ENCODE data around the gene RASA3.

Gene RASA3

DNA sequence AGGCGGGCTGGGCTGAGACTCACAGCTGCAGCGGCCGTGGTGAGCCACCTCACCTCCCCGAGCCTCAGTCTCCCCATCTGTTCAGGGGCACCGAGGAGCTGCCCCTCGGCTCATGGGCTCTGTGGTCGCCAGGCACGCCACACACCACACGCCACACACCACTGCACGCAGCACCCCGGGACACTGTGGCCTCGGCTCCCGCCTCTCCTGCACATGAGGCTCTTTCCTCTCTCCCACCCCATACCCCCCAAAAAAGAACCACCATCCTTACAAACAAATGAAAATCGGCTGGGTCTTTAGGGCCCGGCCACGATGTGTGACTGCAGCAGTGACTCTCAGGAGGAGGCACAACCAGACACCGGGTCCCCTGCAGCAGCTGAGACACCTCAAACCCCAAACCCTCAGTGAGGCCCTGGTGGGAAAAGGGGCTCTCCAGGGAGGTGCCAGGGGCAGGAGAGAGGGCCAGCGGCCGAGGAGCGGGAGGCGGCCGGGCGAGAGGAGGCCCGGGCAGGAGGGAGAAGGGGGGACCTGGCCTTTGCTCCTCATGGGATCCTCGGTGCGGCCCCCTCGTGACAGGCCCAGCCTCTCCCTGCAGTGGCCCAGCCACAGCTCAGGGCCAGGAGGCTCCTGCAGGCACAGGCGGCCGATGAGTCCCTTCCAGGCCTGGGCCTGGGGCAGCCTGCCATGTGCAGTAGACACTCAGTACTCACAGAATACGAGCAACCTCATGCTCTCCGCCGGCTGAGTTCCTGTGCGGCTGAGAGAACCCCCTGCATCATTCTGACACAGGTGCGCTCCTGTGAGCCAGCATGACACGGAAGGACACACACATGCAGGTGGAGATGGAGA, 66.3 kb downstream of the RASA3 start:
- Histone ChIP-seq H3K9ac (ENCODE audit: low read length) (peak overlapping the region; percentile 73), H3K9me3 (ENCODE audit: control insufficient read depth, low read length) (no peaks in the 10 kb centered on the region), H3K4me1 (ENCODE audit: control insufficient read depth, insufficient read depth, low read length) (peaks cover 62% of the 10 kb centered on the region), H3K4me3 (ENCODE audit: low read length) (no peak overlapping the region), H3K36me3 (ENCODE audit: control insufficient read depth, insufficient read depth, low read length) (no peaks in the 10 kb centered on the region), H3K27me3 (ENCODE audit: control insufficient read depth, insufficient read depth, low read length) (no peaks in the 10 kb centered on the region)

DNA sequence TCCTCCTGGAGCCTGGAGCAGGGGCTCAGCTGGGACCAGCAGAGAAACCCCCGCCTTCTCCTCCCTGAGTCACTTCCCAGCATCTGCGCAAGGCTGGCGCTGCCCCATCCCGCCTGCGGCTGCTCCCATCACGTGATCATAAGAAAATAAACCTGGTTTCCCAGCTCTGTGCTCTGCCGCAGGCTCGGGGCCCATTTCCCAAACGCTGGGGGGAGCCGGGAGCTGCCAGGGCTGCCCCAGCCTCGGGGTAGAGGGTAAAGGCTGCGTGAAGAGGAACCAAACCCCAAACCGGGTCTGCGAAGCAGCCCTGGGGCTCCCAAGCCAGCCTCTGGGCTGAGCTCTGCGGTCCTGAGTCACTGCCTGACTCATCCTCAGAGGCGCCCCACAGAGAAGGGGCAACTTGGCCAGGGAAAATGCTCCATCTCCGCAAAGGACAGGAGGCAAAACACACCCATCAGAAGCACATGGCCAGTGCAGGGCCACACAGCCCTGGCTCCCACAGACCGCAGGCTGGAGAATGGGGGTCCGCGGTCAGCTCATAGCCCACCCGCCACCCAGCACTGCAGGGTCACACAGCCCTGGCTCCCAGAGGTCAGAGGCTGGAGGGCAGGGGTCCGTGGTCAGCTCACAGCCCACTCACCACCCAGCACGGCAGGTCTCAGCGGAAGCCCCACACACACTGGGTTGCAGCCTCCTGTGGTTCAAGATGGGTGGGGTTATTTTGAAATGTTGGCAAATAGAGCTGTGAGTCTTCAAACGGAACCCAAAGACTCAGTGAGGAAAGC, 67.1 kb downstream of the RASA3 start:
- no peaks in the 10 kb centered on the region for H3K27me3 ChIP-seq (ENCODE audit: control insufficient read depth, insufficient read depth, low read length)
- H3K9me3 ChIP-seq (ENCODE audit: control insufficient read depth, low read length) = no peaks in the 10 kb centered on the region
- H3K9ac ChIP-seq (ENCODE audit: low read length) = peak overlapping the region; percentile 73
- H3K4me1 ChIP-seq (ENCODE audit: control insufficient read depth, insufficient read depth, low read length) = peaks cover 62% of the 10 kb centered on the region
- H3K36me3 ChIP-seq (ENCODE audit: control insufficient read depth, insufficient read depth, low read length) = no peaks in the 10 kb centered on the region
- H3K4me3 ChIP-seq (ENCODE audit: low read length) = peak overlapping the region; percentile 64

DNA sequence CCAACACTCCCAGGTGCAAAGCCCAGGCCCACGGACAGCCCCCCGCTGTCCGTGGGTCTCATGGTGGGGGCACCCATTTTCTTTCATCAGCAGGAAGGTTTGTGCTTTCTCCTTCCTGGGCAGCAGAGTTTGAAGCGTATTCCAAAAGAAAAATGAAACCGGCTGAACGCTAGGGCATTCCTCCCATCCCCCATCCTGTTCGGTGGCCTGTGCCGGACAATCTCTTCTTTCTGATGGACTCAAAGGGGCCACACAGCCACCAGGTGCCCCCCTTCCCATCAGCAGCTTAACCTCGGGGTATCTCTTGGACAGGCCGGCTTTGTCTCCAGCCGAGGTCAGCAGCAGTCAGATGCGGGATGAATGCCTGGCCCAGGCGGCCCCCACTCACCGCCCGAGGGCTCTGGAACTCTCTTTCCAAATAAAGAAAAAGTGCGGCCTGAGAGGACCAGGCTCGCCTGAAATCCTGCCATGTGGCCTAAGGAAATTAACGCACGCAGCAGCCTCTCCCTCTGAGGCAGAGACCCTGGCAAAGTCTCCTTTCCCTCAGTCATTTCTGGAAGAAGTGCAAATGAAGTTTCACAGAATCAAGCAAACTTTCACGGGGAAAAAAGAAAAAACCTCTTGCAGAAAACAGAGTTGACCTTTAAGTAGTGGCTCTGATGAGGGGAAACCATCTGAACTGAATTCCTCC, 67.8 kb downstream of the RASA3 start:
- Histone ChIP-seq H3K9ac (ENCODE audit: low read length) (peak overlapping the region; percentile 73), H3K9me3 (ENCODE audit: control insufficient read depth, low read length) (no peaks in the 10 kb centered on the region), H3K4me1 (ENCODE audit: control insufficient read depth, insufficient read depth, low read length) (peaks cover 62% of the 10 kb centered on the region), H3K4me3 (ENCODE audit: low read length) (peak overlapping the region; percentile 64), H3K27me3 (ENCODE audit: control insufficient read depth, insufficient read depth, low read length) (no peaks in the 10 kb centered on the region), H3K36me3 (ENCODE audit: control insufficient read depth, insufficient read depth, low read length) (no peaks in the 10 kb centered on the region)

DNA sequence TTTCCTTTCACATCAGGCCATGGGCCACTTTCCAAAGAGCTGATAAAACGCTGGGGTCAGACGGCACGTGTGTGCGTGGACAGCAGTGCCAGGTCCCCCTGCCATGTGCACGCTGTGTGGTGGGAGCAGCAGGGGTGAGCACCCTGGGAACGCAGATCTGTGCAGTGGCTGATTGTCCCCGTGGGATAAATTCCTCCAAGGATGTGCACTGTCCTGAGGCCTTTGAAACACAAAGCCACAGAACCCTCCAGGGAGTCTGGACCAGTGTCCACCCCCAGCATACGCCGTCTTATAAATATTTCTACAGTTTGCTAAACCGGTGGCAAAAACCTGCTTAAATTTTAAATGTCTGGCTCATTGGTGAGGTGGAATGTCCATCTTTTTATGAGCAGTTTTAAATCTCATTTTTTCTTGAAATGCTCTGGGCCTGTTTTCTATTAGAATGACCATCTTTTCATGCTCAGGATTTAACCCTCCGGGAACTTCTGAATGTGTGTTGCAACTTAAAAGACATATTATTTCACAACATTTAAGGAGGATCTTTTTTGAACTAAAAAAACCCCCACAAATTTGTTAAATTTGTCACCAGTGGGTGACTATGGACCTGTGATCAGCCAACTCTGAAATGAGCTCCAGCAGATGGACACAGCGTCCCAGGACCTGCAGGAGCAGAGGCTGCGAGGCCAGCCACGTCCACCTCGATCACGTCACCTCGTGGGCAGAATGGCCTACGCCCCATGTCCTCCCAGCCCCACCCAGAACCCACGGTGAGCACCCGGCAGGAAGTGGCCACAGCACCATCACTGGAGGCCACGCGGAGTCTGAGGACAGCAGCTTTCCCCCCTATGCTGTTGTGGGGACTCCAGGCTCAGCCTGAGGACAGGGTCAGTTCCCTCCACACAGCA, 68.6 kb downstream of the RASA3 start:
- H3K9ac ChIP-seq (ENCODE audit: low read length) = peak overlapping the region; percentile 73
- no peaks in the 10 kb centered on the region for H3K36me3 ChIP-seq (ENCODE audit: control insufficient read depth, insufficient read depth, low read length)
- H3K27me3 ChIP-seq (ENCODE audit: control insufficient read depth, insufficient read depth, low read length) = no peaks in the 10 kb centered on the region
- H3K9me3 ChIP-seq (ENCODE audit: control insufficient read depth, low read length) = no peaks in the 10 kb centered on the region
- peaks cover 57% of the 10 kb centered on the region for H3K4me1 ChIP-seq (ENCODE audit: control insufficient read depth, insufficient read depth, low read length)
- peak overlapping the region; percentile 64 for H3K4me3 ChIP-seq (ENCODE audit: low read length)

DNA sequence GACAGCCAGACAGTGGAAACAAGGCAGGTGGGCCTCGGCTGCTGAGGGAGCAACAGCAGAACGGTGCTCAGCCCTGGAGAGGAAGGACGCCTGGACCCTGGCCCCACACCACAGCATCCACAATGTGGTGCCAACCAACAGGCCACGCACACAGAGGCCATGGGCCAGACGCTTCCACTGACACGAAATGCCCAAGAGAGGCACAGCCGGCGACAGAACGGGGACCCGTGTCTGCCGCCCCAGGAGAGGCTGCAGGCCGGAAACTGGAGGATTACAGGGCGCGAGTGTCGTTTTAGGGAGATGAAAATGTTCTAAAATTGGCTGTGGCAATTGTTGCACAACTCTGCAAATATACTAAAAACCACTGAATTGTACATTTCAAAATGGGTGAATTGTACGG, 69.7 kb downstream of the RASA3 start:
- H3K9ac ChIP-seq (ENCODE audit: low read length) = no peak overlapping the region
- no peaks in the 10 kb centered on the region for H3K27me3 ChIP-seq (ENCODE audit: control insufficient read depth, insufficient read depth, low read length)
- H3K9me3 ChIP-seq (ENCODE audit: control insufficient read depth, low read length) = no peaks in the 10 kb centered on the region
- H3K36me3 ChIP-seq (ENCODE audit: control insufficient read depth, insufficient read depth, low read length) = no peaks in the 10 kb centered on the region
- H3K4me1 ChIP-seq (ENCODE audit: control insufficient read depth, insufficient read depth, low read length) = peaks cover 48% of the 10 kb centered on the region
- H3K4me3 ChIP-seq (ENCODE audit: low read length) = no peak overlapping the region

DNA sequence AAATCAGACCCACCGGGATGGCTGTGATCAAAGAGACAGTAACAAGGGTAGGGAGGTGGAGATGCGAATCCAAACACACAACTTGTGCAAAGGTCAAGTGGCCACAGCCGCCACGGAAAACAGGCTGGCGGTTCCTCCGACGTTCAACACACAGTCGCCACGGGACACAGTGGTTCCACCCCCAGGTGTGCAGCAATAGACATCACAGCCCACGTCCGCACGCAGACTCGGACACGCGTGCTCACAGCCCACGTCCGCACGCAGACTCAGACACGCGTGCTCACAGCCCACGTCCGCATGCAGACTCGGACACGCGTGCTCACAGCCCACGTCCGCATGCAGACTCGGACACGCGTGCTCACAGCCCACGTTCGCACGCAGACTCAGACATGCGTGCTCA, 70.1 kb downstream of the RASA3 start:
- H3K4me3 ChIP-seq (ENCODE audit: low read length) = no peak overlapping the region
- H3K36me3 ChIP-seq (ENCODE audit: control insufficient read depth, insufficient read depth, low read length) = no peaks in the 10 kb centered on the region
- peaks cover 45% of the 10 kb centered on the region for H3K4me1 ChIP-seq (ENCODE audit: control insufficient read depth, insufficient read depth, low read length)
- no peak overlapping the region for H3K9ac ChIP-seq (ENCODE audit: low read length)
- H3K27me3 ChIP-seq (ENCODE audit: control insufficient read depth, insufficient read depth, low read length) = peaks cover 2% of the 10 kb centered on the region
- no peaks in the 10 kb centered on the region for H3K9me3 ChIP-seq (ENCODE audit: control insufficient read depth, low read length)

DNA sequence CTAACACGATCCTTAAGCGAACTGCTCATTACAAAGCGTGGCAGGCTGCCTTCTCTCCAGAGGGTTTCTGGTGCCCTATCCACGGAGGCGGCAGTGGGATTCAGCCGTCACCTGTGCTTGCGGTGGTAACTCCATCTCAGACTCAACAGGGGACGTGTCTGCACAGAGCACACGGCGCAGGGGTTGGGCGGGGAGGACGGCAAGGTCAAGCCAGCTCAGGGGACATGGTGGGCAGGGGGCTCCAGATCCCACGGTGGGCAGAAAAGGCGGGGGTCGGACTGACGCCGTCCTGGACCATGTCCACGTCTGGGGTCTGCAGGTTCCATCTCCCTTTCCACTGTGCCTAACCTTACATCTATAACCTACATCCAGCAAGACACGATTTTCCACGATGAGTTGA, 70.7 kb downstream of the RASA3 start:
- Histone ChIP-seq H3K36me3 (ENCODE audit: control insufficient read depth, insufficient read depth, low read length) (no peaks in the 10 kb centered on the region), H3K4me3 (ENCODE audit: low read length) (no peak overlapping the region), H3K9me3 (ENCODE audit: control insufficient read depth, low read length) (no peaks in the 10 kb centered on the region), H3K9ac (ENCODE audit: low read length) (no peak overlapping the region), H3K27me3 (ENCODE audit: control insufficient read depth, insufficient read depth, low read length) (peaks cover 3% of the 10 kb centered on the region), H3K4me1 (ENCODE audit: control insufficient read depth, insufficient read depth, low read length) (peaks cover 41% of the 10 kb centered on the region)

DNA sequence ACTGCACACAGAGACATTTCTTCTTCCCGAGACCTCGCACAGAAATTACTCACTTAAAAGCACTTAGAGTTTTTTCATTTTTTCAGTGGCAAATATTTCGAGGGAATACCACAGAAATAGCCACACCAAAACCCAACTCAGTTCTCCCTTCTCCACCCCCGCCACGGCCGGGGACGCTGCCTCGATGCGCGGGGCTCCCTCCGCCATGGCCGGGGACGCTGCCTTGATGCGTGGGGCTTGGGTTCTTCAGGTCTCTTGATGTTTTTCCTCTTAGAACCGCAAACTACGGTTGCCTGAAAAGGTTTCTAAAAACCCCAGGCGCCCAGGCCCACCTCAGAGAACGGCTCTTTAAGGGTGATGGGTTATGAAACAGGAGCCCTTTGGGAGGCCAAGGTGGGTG, 71.4 kb downstream of the RASA3 start:
- no peaks in the 10 kb centered on the region for H3K9me3 ChIP-seq (ENCODE audit: control insufficient read depth, low read length)
- peaks cover 3% of the 10 kb centered on the region for H3K27me3 ChIP-seq (ENCODE audit: control insufficient read depth, insufficient read depth, low read length)
- no peak overlapping the region for H3K4me3 ChIP-seq (ENCODE audit: low read length)
- no peaks in the 10 kb centered on the region for H3K36me3 ChIP-seq (ENCODE audit: control insufficient read depth, insufficient read depth, low read length)
- peaks cover 34% of the 10 kb centered on the region for H3K4me1 ChIP-seq (ENCODE audit: control insufficient read depth, insufficient read depth, low read length)
- no peak overlapping the region for H3K9ac ChIP-seq (ENCODE audit: low read length)

DNA sequence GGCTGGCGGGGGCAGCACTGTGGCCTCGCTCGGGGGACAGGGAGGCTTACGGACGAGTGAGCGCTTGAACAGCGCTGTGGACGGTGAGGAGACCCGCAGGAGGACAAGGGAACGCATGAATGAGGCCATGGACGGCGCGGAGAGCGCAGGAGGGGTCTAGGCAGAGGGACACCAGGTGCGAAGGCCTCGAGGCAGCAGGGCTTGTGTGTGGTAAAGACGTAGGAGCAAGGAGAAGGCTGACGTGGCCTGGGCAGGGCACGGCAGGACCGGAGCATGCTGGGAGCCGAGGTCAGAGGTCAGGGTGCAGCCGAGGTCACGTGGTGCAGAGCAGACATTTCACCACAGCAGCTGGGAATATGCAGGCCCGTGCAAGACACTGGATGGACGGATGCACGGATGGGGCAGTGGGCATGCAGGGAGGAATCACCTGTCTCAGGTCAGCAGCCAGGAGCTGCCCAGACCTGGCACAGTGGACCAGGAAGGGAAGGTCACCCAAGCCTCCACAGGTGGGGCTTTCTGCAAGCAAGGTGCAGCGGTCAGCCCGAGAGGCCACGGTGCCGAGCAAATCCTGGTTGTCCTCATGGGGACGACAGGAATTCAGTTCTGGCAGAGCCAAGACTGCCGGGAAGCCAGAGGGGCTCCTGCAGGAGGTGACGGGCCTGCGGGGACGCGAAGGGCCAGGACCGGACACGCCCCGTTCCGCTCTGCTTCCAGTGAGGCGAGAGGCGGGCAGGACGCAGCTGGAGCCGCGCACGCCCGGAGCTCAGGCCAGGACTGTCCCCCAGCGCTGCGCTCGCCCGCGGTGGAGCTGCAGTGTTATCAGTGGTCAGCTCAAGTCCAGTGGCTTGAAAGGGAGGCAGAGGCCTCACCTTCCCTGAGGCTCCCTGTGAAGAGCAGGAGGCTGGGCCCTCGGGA, 72.2 kb downstream of the RASA3 start:
- Histone ChIP-seq H3K9ac (ENCODE audit: low read length) (no peak overlapping the region), H3K4me1 (ENCODE audit: control insufficient read depth, insufficient read depth, low read length) (peaks cover 26% of the 10 kb centered on the region)

DNA sequence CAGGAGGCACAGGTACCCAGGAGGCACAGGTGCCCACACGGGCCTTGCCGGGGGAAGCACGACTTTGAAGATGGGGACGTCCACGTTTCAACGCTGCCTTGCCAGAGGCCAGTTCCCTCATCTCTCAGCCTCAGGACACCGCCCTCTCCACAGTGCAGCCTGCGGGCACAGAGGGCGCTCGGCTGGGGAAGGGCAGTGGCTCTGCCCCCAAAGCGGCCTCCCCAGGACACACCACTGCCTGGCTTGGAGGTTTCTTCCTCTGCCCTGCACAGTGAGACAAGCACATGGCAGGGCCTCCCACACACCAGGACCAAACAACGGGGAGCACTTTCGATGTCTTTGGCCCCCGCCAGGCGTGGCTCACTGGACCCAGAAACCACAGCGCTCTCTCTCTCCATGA, 73.0 kb downstream of the RASA3 start:
- H3K4me3 ChIP-seq (ENCODE audit: low read length) = no peak overlapping the region
- no peaks in the 10 kb centered on the region for H3K9me3 ChIP-seq (ENCODE audit: control insufficient read depth, low read length)
- peaks cover 18% of the 10 kb centered on the region for H3K4me1 ChIP-seq (ENCODE audit: control insufficient read depth, insufficient read depth, low read length)
- H3K9ac ChIP-seq (ENCODE audit: low read length) = no peak overlapping the region
- peaks cover 3% of the 10 kb centered on the region for H3K27me3 ChIP-seq (ENCODE audit: control insufficient read depth, insufficient read depth, low read length)
- H3K36me3 ChIP-seq (ENCODE audit: control insufficient read depth, insufficient read depth, low read length) = no peaks in the 10 kb centered on the region

More for the DNA sequence above, 72.2 kb downstream of the RASA3 start:
- Histone ChIP-seq H3K4me3 (ENCODE audit: low read length) (no peak overlapping the region), H3K9me3 (ENCODE audit: control insufficient read depth, low read length) (no peaks in the 10 kb centered on the region), H3K36me3 (ENCODE audit: control insufficient read depth, insufficient read depth, low read length) (no peaks in the 10 kb centered on the region), H3K27me3 (ENCODE audit: control insufficient read depth, insufficient read depth, low read length) (peaks cover 3% of the 10 kb centered on the region)

All from mucosa of stomach (tissue), 1 donor.